PC-9 (cell line): Measurements from ENCODE around the gene CFAP92. TPM values are rescaled to one million over a fixed set of nuclear protein-coding genes. Genes with fewer than 3 reads are reported as not detected.
A peak's percentile ranks its signal among the peaks of the same experiment; 100 is the strongest.

ENCODE experiments used
- BruUV-seq: library from RNA; stranded (reverse); fragments of 400-500 nt; replicated peaks from 2 replicates; lab custom pipeline; 2021; lab: Mats Ljungman, UMichigan
- CTCF ChIA-PET: fragments of 300-600 bp; sonication (Branson Sonifier 250); formaldehyde crosslinking; loops from one replicate; lab custom pipeline; 2022; ENCODE audit warnings: antibody characterized with exemption; lab: Charles Lee
- POLR2A ChIA-PET: fragments of 300-600 bp; sonication (Branson Sonifier 250); formaldehyde crosslinking; loops from one replicate; lab custom pipeline; 2022; ENCODE audit warnings: antibody characterized with exemption; ENCODE audit not compliant: unreplicated experiment; lab: Charles Lee
- DNase-seq, 2 experiments: peaks; one replicate each; pipeline versions ENCODE4 v3.0.0 to v3.0.0-alpha.2; 2015 to 2022; ENCODE audit warnings: mixed read lengths in 1 of 2
- H2AFZ ChIP-seq: fragments of 200-600 bp; sonication (generic); 2 replicates; pipeline ENCODE4 v1.8.1; 2017; ENCODE audit warnings: antibody characterized with exemption
- H3F3A ChIP-seq: fragments of 200-600 bp; sonication (generic); 2 replicates; pipeline ENCODE4 v1.8.1; 2017; ENCODE audit warnings: antibody characterized with exemption, mild to moderate bottlenecking, low read depth; ENCODE audit not compliant: insufficient read depth
- H3K27ac ChIP-seq: fragments of 200-600 bp; sonication (generic); 2 replicates; pipeline ENCODE4 v1.6.1; 2016; ENCODE audit warnings: mixed run types
- H3K27me3 ChIP-seq: fragments of 200-600 bp; sonication (generic); 2 replicates; pipeline ENCODE4 v1.6.1; 2016; ENCODE audit warnings: low read depth, mixed run types; ENCODE audit not compliant: insufficient read depth
- H3K36me3 ChIP-seq: fragments of 200-600 bp; sonication (generic); 2 replicates; pipeline ENCODE4 v1.6.1; 2016; ENCODE audit warnings: low read depth, mixed run types
- H3K4me1 ChIP-seq: fragments of 200-600 bp; sonication (generic); replicated peaks from 2 replicates; pipeline ENCODE4 v1.6.1; 2016; ENCODE audit warnings: mixed run types; ENCODE audit not compliant: insufficient read depth
- H3K4me2 ChIP-seq: fragments of 200-600 bp; sonication (generic); 2 replicates; pipeline ENCODE4 v1.6.1; 2017; ENCODE audit warnings: mixed run types
- H3K4me3 ChIP-seq: fragments of 200-600 bp; sonication (generic); 2 replicates; pipeline ENCODE4 v1.6.1; 2016; ENCODE audit warnings: mixed run types
- H3K79me2 ChIP-seq: fragments of 200-600 bp; sonication (generic); 2 replicates; pipeline ENCODE4 v1.6.1; 2017; ENCODE audit warnings: low read depth, mixed run types
- H3K9me2 ChIP-seq: fragments of 200-600 bp; sonication (generic); 2 replicates; pipeline ENCODE4 v1.8.1; 2017; ENCODE audit warnings: mild to moderate bottlenecking; ENCODE audit not compliant: insufficient read depth
- H3K9me3 ChIP-seq: fragments of 200-600 bp; sonication (generic); 2 replicates; pipeline ENCODE4 v1.8.1; 2016; ENCODE audit warnings: low read depth; ENCODE audit not compliant: insufficient read depth
- H4K20me1 ChIP-seq: fragments of 200-600 bp; sonication (generic); 2 replicates; pipeline ENCODE4 v1.8.1; 2017; ENCODE audit not compliant: insufficient read depth
- EZH2 ChIP-seq: fragments of 200-600 bp; sonication (generic); IDR thresholded peaks from 2 replicates; pipeline ENCODE4 v1.8.0; 2017; ENCODE audit warnings: antibody characterized with exemption, low read depth
- intact Hi-C: fragments of 100-400 bp; cut with micrococcal nuclease; formaldehyde crosslinking; loops from one replicate; pipeline ENCODE4 v1.10.0; 2022; ENCODE audit not compliant: unreplicated experiment
- total RNA-seq: library from RNA; stranded (reverse); gene quantifications from 2 replicates; pipeline ENCODE4 v1.2.3, GENCODE V29; 2021
- TF ChIP-seq, protein P1 (sequence below): fragments of 200-600 bp; sonication (generic); conservative IDR thresholded peaks from 2 replicates; pipeline ENCODE4 v1.6.1; 2017; ENCODE audit warnings: mixed run types, antibody characterized with exemption, mild to moderate bottlenecking, moderate library complexity

CFAP92 gene
- total RNA-seq, 1 experiment from 2014 or later, result 4.3 TPM

DNA sequence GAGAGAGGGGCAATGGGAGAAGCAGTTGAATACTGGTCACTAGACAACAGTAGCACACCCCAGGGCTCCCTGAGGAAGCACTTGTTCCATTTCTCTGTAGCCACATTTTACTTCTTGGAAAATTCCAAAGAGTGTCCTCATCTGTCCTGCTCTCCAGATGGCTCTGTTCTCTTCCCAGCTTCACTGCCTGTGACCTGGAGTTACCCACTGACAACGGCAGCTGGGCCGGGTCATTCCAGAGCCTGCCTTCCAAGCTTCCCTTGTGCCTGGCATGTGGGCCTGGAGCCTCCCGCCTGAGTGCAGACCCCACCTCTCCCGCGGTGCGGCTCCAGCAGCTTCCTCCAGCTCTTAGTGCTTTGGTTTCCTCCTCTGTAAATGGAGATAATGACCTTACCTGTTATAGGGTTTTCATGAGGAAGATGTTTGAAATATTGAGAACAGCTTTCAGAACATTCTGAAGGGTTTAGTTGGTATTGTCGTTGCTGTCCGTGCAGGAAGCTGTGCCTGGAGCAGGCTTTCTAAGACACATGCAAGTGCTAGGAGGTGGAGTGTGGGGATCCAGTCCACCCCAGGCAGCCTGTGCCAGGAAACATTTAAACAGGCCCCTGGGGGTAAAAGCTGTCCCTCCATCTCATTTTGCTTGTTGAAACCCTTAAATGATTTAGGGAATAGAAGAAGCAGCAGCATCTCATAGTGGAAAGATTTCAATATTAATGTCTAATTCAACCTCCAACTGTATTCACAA lies 32.0 kb upstream of the CFAP92 start:
- Histone ChIP-seq H3K9me3 (no peaks in the 10 kb centered on the region), H3K27ac (no peak overlapping the region), H3K9me2 (no peaks in the 10 kb centered on the region), H3F3A (no peaks in the 10 kb centered on the region), H4K20me1 (no peaks in the 10 kb centered on the region), H3K79me2 (no peaks in the 10 kb centered on the region), H3K36me3 (no peaks in the 10 kb centered on the region), H3K4me3 (no peak overlapping the region), H3K27me3 (no peaks in the 10 kb centered on the region), H3K4me1 (0 out of 2 replicates have a peak, but pooled peaks cover 4% of the 10 kb centered on the region), H3K4me2 (no peak overlapping the region), H2AFZ (no peak overlapping the region)
- ChIA-PET POLR2A (no interaction called here), CTCF (interaction anchor here (0.6 to 1.7 kb wide), 4 partner anchors 9 to 352 kb away, joined by 3 to 10 read pairs (median 6); no protein-coding TSS in a partner anchor)
- TF ChIP-seq, protein P1, sequence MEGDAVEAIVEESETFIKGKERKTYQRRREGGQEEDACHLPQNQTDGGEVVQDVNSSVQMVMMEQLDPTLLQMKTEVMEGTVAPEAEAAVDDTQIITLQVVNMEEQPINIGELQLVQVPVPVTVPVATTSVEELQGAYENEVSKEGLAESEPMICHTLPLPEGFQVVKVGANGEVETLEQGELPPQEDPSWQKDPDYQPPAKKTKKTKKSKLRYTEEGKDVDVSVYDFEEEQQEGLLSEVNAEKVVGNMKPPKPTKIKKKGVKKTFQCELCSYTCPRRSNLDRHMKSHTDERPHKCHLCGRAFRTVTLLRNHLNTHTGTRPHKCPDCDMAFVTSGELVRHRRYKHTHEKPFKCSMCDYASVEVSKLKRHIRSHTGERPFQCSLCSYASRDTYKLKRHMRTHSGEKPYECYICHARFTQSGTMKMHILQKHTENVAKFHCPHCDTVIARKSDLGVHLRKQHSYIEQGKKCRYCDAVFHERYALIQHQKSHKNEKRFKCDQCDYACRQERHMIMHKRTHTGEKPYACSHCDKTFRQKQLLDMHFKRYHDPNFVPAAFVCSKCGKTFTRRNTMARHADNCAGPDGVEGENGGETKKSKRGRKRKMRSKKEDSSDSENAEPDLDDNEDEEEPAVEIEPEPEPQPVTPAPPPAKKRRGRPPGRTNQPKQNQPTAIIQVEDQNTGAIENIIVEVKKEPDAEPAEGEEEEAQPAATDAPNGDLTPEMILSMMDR, result no peak
- TF ChIP-seq EZH2, result no peak
- BruUV-seq, result no TSS peak
- no peak for DNase-seq
- intact Hi-C loops, result no loop called here

DNA sequence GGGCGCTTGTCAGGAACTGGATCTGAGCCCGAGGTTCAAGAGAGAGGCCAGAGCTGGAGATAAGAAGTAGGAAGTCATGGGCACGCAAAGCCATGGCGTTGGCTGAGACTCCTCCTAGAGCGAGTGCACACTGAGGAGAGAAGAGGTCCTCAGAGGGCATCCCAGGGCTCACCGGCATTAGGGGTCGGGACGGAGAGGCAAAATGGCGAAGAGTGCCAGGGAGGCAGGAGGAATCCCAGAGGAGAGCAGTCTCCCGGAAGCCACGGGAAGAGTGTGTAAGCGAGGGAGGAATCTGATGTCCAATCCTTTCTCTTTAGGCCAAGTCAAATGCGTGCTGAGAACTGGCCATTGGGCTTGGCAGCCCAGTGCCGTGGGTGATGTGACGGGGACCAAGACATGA lies 31.2 kb upstream of the CFAP92 start:
- no peak overlapping the region for H3K4me3 ChIP-seq
- no peaks in the 10 kb centered on the region for H3K36me3 ChIP-seq
- intact Hi-C loops, result no loop called here
- H3F3A ChIP-seq, result no peaks in the 10 kb centered on the region
- H3K9me2 ChIP-seq, result no peaks in the 10 kb centered on the region
- H3K4me2 ChIP-seq, result no peak overlapping the region
- H3K27ac ChIP-seq, result no peak overlapping the region
- H4K20me1 ChIP-seq, result no peaks in the 10 kb centered on the region
- H2AFZ ChIP-seq, result no peak overlapping the region
- H3K79me2 ChIP-seq, result no peaks in the 10 kb centered on the region
- no peaks in the 10 kb centered on the region for H3K27me3 ChIP-seq
- no peak for TF ChIP-seq EZH2
- TF ChIP-seq, protein P1, result no peak
- H3K9me3 ChIP-seq, result no peaks in the 10 kb centered on the region
- H3K4me1 ChIP-seq, result 0 out of 2 replicates have a peak, but pooled peaks cover 4% of the 10 kb centered on the region
- ChIA-PET CTCF (interaction anchor here (1.7 kb wide), 1 partner anchor 9 kb away, joined by 10 read pairs; no protein-coding TSS in a partner anchor), POLR2A (no interaction called here)
- DNase-seq, result no peak
- BruUV-seq, result no TSS peak

DNA sequence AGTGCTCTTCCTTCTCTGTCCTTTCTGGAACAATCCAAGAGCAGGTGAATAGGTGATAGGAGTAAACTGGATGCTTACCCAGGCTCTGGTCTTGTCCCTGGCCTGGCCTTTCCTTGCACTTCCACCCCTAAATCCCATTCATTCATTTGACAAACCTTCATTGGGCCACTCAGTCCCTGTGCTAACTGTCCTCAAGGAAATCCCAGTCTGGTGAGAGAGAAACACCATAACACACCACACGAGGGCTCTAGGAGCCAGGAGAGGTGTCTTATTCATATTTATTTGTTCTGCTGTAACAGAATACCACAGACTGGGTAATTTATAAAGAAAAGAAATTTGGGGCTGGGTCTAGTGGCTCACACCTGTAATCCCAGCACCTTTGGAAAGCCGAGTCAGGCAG lies 30.0 kb upstream of the CFAP92 start:
- Histone ChIP-seq H3K27me3 (no peaks in the 10 kb centered on the region), H3K79me2 (no peaks in the 10 kb centered on the region), H3F3A (no peaks in the 10 kb centered on the region), H3K27ac (no peak overlapping the region), H4K20me1 (no peaks in the 10 kb centered on the region), H3K4me2 (no peak overlapping the region), H3K9me2 (no peaks in the 10 kb centered on the region), H3K4me3 (no peak overlapping the region), H3K36me3 (no peaks in the 10 kb centered on the region), H3K9me3 (no peaks in the 10 kb centered on the region), H3K4me1 (0 out of 2 replicates have a peak, but pooled peaks cover 4% of the 10 kb centered on the region), H2AFZ (no peak overlapping the region)
- ChIA-PET POLR2A (no interaction called here), CTCF (interaction anchor here (0.6 kb wide), 1 partner anchor 39 kb away, joined by 13 read pairs; no protein-coding TSS in a partner anchor)
- intact Hi-C loops, result no loop called here
- TF ChIP-seq, protein P1, result peak; percentile 57
- TF ChIP-seq EZH2, result no peak
- BruUV-seq, result no TSS peak
- peak; percentile 32 to 50 for DNase-seq
